Trophoblast cell (in vitro differentiated cells and primary cell): ENCODE measurements around the gene SLC6A9.
A peak's percentile ranks its signal among the peaks of the same experiment; 100 is the strongest.

ENCODE experiments used
- DNase-seq, 2 donors: peaks; one replicate each; pipeline ENCODE4 v3.0.0-alpha.2; 2016
- H2AFZ ChIP-seq: 2 replicates; pipeline ENCODE4 v1.6.1; 2013; ENCODE audit warnings: low read length, moderate library complexity, mild to moderate bottlenecking; ENCODE audit not compliant: insufficient read depth, poor library complexity
- H2AK5ac ChIP-seq: 2 replicates; pipeline ENCODE4 v1.6.1; 2013; ENCODE audit warnings: mild to moderate bottlenecking, low read length
- H2BK120ac ChIP-seq: 2 replicates; pipeline ENCODE4 v1.6.1; 2013; ENCODE audit warnings: low read length, mild to moderate bottlenecking, moderate library complexity; ENCODE audit not compliant: insufficient read depth, poor library complexity
- H2BK12ac ChIP-seq: 2 replicates; pipeline ENCODE4 v1.6.1; 2013; ENCODE audit warnings: mild to moderate bottlenecking, low read length, moderate library complexity
- H2BK5ac ChIP-seq: 2 replicates; pipeline ENCODE4 v1.6.1; 2013; ENCODE audit warnings: low read length, low read depth, moderate library complexity, mild to moderate bottlenecking; ENCODE audit not compliant: poor library complexity
- H3K14ac ChIP-seq: 2 replicates; pipeline ENCODE4 v1.6.1; 2013; ENCODE audit warnings: mild to moderate bottlenecking, low read length
- H3K18ac ChIP-seq: 2 replicates; pipeline ENCODE4 v1.6.1; 2013; ENCODE audit warnings: mild to moderate bottlenecking, low read length
- H3K23ac ChIP-seq: 2 replicates; pipeline ENCODE4 v1.6.1; 2013; ENCODE audit warnings: low read length
- H3K27ac ChIP-seq: 2 replicates; pipeline ENCODE4 v1.5.1; 2013; ENCODE audit warnings: low read depth, mild to moderate bottlenecking, inconsistent platforms, low read length, moderate library complexity
- H3K27me3 ChIP-seq: 2 replicates; pipeline ENCODE4 v1.6.1; 2013; ENCODE audit warnings: inconsistent platforms, mild to moderate bottlenecking, low read length, moderate library complexity; ENCODE audit not compliant: insufficient read depth
- H3K36me3 ChIP-seq, 2 experiments: 1 replicate in 1 of 2; 2 replicates in 1 of 2; pipeline ENCODE4 v1.6.1; 2013; ENCODE audit warnings: low read length in 2 of 2, mild to moderate bottlenecking in 2 of 2, moderate library complexity in 1 of 2; ENCODE audit not compliant: insufficient read depth in 2 of 2, control insufficient read depth in 1 of 2
- H3K4ac ChIP-seq: 2 replicates; pipeline ENCODE4 v1.6.1; 2013; ENCODE audit warnings: low read depth, mild to moderate bottlenecking, low read length, moderate library complexity
- H3K4me1 ChIP-seq, 2 experiments: 1 replicate in 1 of 2; 2 replicates in 1 of 2; pipeline ENCODE4 v1.6.1; 2013; ENCODE audit warnings: low read length in 2 of 2, mild to moderate bottlenecking in 2 of 2, moderate library complexity in 1 of 2; ENCODE audit not compliant: insufficient read depth in 2 of 2, control insufficient read depth in 1 of 2
- H3K4me2 ChIP-seq: 2 replicates; pipeline ENCODE4 v1.6.1; 2013; ENCODE audit warnings: inconsistent platforms, mild to moderate bottlenecking, low read length, moderate library complexity
- H3K4me3 ChIP-seq: 2 replicates; pipeline ENCODE4 v1.5.1; 2013; ENCODE audit warnings: mild to moderate bottlenecking, low read depth, low read length, inconsistent platforms
- H3K79me1 ChIP-seq: one replicate; pipeline ENCODE4 v1.6.1; 2013; ENCODE audit warnings: low read length
- H3K79me2 ChIP-seq: 2 replicates; pipeline ENCODE4 v1.6.1; 2013; ENCODE audit warnings: low read length, mild to moderate bottlenecking; ENCODE audit not compliant: control insufficient read depth, insufficient read depth, poor library complexity
- H3K9ac ChIP-seq: 2 replicates; pipeline ENCODE4 v1.6.1; 2013; ENCODE audit warnings: mild to moderate bottlenecking, low read length
- H3K9me3 ChIP-seq: 2 replicates; pipeline ENCODE4 v1.6.1; 2013; ENCODE audit warnings: low read depth, mild to moderate bottlenecking, control low read depth, inconsistent platforms, low read length; ENCODE audit not compliant: insufficient read depth
- H4K12ac ChIP-seq: 2 replicates; pipeline ENCODE4 v1.6.1; 2013; ENCODE audit warnings: low read depth, mild to moderate bottlenecking, low read length, moderate library complexity
- H4K8ac ChIP-seq: 2 replicates; pipeline ENCODE4 v1.6.1; 2013; ENCODE audit warnings: low read depth, mild to moderate bottlenecking, low read length, moderate library complexity
- H4K91ac ChIP-seq: one replicate; pipeline ENCODE4 v1.6.1; 2013; ENCODE audit warnings: low read depth, mild to moderate bottlenecking, low read length, moderate library complexity
- WGBS: extraction: QIAGEN DNeasy Blood & Tissue Kit; methylation state at CpG from one replicate; pipeline ENCODE4 v1.1.7; 2013; ENCODE audit warnings: missing lambda C conversion rate; ENCODE audit not compliant: insufficient read length, insufficient coverage; ENCODE audit errors: extremely low coverage; 5-methylcytosine and 5-hydroxymethylcytosine counted together

SLC6A9 gene

DNA sequence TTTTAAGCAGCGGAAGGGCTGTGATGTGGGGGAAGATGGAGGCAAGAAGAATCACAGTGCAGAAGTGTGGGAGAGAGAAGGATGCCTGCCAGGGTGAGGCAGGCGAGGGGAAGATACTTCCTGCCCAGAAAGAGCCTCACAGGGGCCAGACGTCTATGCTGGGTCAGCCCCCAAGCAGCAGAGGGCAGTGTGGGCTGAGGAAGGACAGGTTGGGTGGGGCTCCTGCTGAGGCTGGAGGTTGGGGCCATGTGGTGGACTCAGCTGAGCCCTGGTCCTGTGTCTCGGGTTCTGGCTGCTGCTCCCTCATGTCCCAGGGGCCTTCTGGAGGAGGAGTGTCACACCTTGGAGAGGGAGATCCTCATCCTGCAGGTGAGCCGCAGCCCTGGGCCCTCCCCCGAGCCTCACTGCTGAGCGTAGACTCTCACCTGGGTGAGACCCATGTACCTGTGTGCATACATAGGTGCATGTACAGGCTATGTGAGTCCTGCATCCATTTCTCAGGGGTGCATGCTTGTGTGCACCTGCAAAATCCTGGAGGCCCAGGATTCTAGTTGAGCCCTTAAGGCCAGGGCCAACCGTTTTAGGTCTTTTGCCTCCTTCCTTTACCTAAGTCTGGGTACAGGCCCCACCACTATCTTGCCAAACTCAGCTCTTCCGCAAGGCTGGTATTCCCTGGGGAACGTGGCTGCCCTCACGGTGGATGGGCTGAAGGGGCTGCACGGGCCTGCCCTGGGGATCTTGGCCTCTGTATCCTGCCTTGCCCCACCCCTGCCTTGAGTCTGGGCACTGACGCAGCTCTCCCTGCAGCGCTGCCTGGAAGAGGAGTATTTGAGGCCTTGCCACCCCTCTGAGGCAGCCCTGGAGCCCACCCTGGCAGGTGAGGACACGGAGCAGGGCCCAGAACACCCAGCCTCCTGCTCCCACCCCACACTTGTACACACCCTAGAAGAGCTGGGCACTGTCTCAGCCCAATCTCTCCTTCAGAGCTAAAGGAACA lies 36.2 kb downstream of the SLC6A9 start:
- H3K27me3 ChIP-seq = no peaks in the 10 kb centered on the region
- no peaks in the 10 kb centered on the region for H3K9me3 ChIP-seq
- no peak overlapping the region for H3K4me3 ChIP-seq
- H4K8ac ChIP-seq = no peak overlapping the region
- H4K12ac ChIP-seq = no peak overlapping the region
- no peak overlapping the region for H3K18ac ChIP-seq
- H2BK12ac ChIP-seq = no peak overlapping the region
- no peak overlapping the region for H4K91ac ChIP-seq
- no peak overlapping the region for H2AK5ac ChIP-seq
- WGBS = no CpG with 5 or more reads among the region's 15 CpGs
- H3K14ac ChIP-seq = no peak overlapping the region
- no peak overlapping the region for H3K23ac ChIP-seq
- H3K9ac ChIP-seq = no peak overlapping the region
- H3K4ac ChIP-seq = no peak overlapping the region
- H2BK120ac ChIP-seq = no peak overlapping the region
- no peak overlapping the region for H2AFZ ChIP-seq
- peaks cover 2% of the 10 kb centered on the region for H3K79me2 ChIP-seq
- no peaks in the 10 kb centered on the region for H3K36me3 ChIP-seq
- peaks cover 9% of the 10 kb centered on the region for H3K79me1 ChIP-seq
- no peak overlapping the region for H2BK5ac ChIP-seq
- peaks cover 7 to 9% of the 10 kb centered on the region in 2 experiments for H3K4me1 ChIP-seq
- H3K27ac ChIP-seq = no peak overlapping the region
- H3K4me2 ChIP-seq = no peak overlapping the region
- DNase-seq = no peak

GRCh38 chr1:43994071-43994470 lies 37.2 kb downstream of the SLC6A9 start:
- H2AK5ac ChIP-seq = no peak overlapping the region
- no peak overlapping the region for H3K23ac ChIP-seq
- H2BK5ac ChIP-seq = no peak overlapping the region
- no peak overlapping the region for H2BK120ac ChIP-seq
- H3K4me1 ChIP-seq = peaks cover 7 to 9% of the 10 kb centered on the region in 2 experiments
- no peak overlapping the region for H3K4me2 ChIP-seq
- H4K8ac ChIP-seq = no peak overlapping the region
- H3K4ac ChIP-seq = no peak overlapping the region
- no peak overlapping the region for H3K27ac ChIP-seq
- WGBS = no CpG with 5 or more reads among the region's 7 CpGs
- H3K9me3 ChIP-seq = no peaks in the 10 kb centered on the region
- no peak overlapping the region for H3K9ac ChIP-seq
- H4K91ac ChIP-seq = no peak overlapping the region
- H3K79me2 ChIP-seq = peaks cover 2% of the 10 kb centered on the region
- H3K36me3 ChIP-seq = no peaks in the 10 kb centered on the region
- H3K14ac ChIP-seq = no peak overlapping the region
- H2AFZ ChIP-seq = no peak overlapping the region
- H3K79me1 ChIP-seq = peaks cover 9% of the 10 kb centered on the region
- no peak overlapping the region for H3K4me3 ChIP-seq
- H4K12ac ChIP-seq = no peak overlapping the region
- H2BK12ac ChIP-seq = no peak overlapping the region
- no peak for DNase-seq
- no peaks in the 10 kb centered on the region for H3K27me3 ChIP-seq
- H3K18ac ChIP-seq = no peak overlapping the region

- no peaks in the 10 kb centered on the region for H3K36me3 ChIP-seq
- H3K23ac ChIP-seq = no peak overlapping the region
- H3K4me1 ChIP-seq = peaks cover 7 to 9% of the 10 kb centered on the region in 2 experiments
- no peak overlapping the region for H4K91ac ChIP-seq
- H3K27ac ChIP-seq = no peak overlapping the region
- H2BK12ac ChIP-seq = no peak overlapping the region
- no peak overlapping the region for H3K4ac ChIP-seq
- H4K12ac ChIP-seq = no peak overlapping the region
- no CpG with 5 or more reads among the region's 9 CpGs for WGBS
- H2BK5ac ChIP-seq = no peak overlapping the region
- no peak overlapping the region for H2AK5ac ChIP-seq
- H3K14ac ChIP-seq = no peak overlapping the region
- no peak overlapping the region for H3K4me3 ChIP-seq
- H3K9ac ChIP-seq = no peak overlapping the region
- H2BK120ac ChIP-seq = no peak overlapping the region
- no peak for DNase-seq
- peaks cover 2% of the 10 kb centered on the region for H3K79me2 ChIP-seq
- no peaks in the 10 kb centered on the region for H3K9me3 ChIP-seq
- H2AFZ ChIP-seq = no peak overlapping the region
- no peak overlapping the region for H3K4me2 ChIP-seq
- no peak overlapping the region for H4K8ac ChIP-seq
- H3K27me3 ChIP-seq = no peaks in the 10 kb centered on the region
- H3K18ac ChIP-seq = no peak overlapping the region
- peaks cover 9% of the 10 kb centered on the region for H3K79me1 ChIP-seq
Observed at GRCh38 chr1:43993206-43993914, 37.9 kb downstream of the SLC6A9 start.

DNA sequence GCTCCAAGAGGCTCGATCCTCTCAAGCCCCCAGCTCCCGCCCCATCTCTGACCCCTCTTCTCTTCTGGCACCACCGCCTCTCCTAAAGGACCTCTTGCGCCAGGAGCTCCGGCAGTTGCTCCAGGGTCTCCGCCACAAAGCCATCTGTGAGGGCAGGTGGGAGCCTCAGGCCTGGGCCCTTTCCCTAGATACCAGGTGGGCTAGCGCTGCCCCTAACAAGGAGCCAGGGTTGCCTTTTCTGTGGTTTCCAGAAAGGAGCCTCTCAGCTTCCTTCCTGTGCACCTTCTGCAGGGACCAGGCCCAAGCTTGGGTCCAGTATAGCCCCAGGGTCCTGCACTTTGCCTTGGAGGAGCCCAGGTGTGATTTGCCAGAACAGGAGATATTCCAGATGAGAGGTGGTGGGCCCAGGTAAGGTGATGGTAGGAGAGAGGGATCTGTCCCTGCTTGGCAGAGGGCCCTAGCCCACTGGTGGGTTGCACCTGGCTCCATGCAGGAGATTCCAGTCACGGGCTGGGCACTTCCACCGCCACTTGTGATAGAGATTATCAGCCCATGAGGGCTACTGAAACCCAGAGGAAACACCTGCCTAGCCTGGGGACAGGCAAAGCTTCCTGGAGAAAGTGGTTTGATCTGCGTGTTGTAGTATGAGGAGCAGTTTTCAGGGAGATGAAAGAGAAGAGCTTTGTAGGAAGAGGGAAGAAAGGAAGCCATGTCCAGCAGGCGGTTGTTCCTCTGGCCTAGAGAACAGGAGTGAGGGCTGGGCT lies 38.8 kb downstream of the SLC6A9 start:
- peak; percentile 86 to 88 for DNase-seq
- Histone ChIP-seq H3K18ac (no peak overlapping the region), H2AFZ (no peak overlapping the region), H3K4ac (no peak overlapping the region), H3K9ac (peak overlapping the region; percentile 33), H3K27me3 (no peaks in the 10 kb centered on the region), H3K9me3 (peaks cover 3% of the 10 kb centered on the region), H4K12ac (no peak overlapping the region), H3K4me2 (peak overlapping the region; percentile 90), H3K36me3 (no peaks in the 10 kb centered on the region), H2BK120ac (no peak overlapping the region), H3K14ac (no peak overlapping the region), H3K27ac (no peak overlapping the region), H4K8ac (peak overlapping the region; percentile 5), H4K91ac (no peak overlapping the region), H3K79me1 (peaks cover 9% of the 10 kb centered on the region), H2AK5ac (no peak overlapping the region), H3K23ac (no peak overlapping the region), H3K79me2 (peaks cover 2% of the 10 kb centered on the region), H2BK12ac (no peak overlapping the region), H3K4me3 (peak overlapping the region; percentile 86), H3K4me1 (peaks cover 7 to 9% of the 10 kb centered on the region in 2 experiments), H2BK5ac (no peak overlapping the region)
- no CpG with 5 or more reads among the region's 11 CpGs for WGBS
